Measurements from ENCODE around the gene FNDC1.

FNDC1 gene

DNA sequence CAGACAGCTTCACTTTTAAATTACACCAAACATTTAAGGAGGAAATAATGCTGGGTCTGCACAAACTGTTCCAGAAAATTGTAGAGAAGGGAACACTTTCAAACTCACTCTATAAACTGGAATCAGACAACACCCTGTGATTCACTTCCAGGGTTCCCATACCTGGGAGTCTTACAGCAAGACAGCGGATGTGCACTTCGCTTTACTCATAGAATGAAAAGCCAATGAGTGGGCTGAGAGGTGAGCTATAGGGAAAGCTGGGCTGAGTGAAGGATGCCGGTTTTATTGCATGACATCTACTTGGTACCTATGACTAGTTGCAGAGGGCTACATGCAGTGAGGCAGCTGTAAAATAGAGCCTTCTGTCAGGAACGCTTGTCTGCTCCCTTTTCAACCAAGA, 152.1 kb downstream of the FNDC1 start:
- H3K79me2 ChIP-seq (ENCODE audit: insufficient read depth, low read length), result no peaks in the 10 kb centered on the region
- H3F3A ChIP-seq (ENCODE audit: insufficient read depth), result no peaks in the 10 kb centered on the region

More for the DNA sequence above, 152.1 kb downstream of the FNDC1 start:
- Histone ChIP-seq H3K9ac (ENCODE audit: low read length) (no peak overlapping the region), H2AFZ (ENCODE audit: low read depth, low read length, severe bottlenecking) (no peak overlapping the region), H3K4me2 (ENCODE audit: low read depth, low read length, poor library complexity, severe bottlenecking) (no peak overlapping the region), H3K4me3 (ENCODE audit: insufficient read depth, low read length, poor library complexity, severe bottlenecking) (no peak overlapping the region), H3K9me2 (replicated peaks; ENCODE audit: insufficient read depth, low read length) (no peaks in the 10 kb centered on the region), H4K20me1 (ENCODE audit: low read depth, low read length) (no peaks in the 10 kb centered on the region), H3K9me3 (ENCODE audit: insufficient read depth, low read length) (no peaks in the 10 kb centered on the region), H3K27me3 (ENCODE audit: low read length) (no peaks in the 10 kb centered on the region), H3K36me3 (ENCODE audit: low read length) (no peaks in the 10 kb centered on the region), H3K27ac (ENCODE audit: low read depth, low read length) (no peak overlapping the region)
- TF ChIP-seq, protein P1, sequence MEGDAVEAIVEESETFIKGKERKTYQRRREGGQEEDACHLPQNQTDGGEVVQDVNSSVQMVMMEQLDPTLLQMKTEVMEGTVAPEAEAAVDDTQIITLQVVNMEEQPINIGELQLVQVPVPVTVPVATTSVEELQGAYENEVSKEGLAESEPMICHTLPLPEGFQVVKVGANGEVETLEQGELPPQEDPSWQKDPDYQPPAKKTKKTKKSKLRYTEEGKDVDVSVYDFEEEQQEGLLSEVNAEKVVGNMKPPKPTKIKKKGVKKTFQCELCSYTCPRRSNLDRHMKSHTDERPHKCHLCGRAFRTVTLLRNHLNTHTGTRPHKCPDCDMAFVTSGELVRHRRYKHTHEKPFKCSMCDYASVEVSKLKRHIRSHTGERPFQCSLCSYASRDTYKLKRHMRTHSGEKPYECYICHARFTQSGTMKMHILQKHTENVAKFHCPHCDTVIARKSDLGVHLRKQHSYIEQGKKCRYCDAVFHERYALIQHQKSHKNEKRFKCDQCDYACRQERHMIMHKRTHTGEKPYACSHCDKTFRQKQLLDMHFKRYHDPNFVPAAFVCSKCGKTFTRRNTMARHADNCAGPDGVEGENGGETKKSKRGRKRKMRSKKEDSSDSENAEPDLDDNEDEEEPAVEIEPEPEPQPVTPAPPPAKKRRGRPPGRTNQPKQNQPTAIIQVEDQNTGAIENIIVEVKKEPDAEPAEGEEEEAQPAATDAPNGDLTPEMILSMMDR (IDR thresholded peaks at IDR 0.05; ENCODE audit: insufficient read depth, low read length, poor library complexity, severe bottlenecking), result no peak
- no peak for TF ChIP-seq EZH2phosphoT487 (conservative IDR thresholded peaks at IDR 0.05; ENCODE audit: low read length)

All from SU-DHL-6 (cell line).